ENCODE results near the gene SPTBN1. TPM values are rescaled to one million over a fixed set of nuclear protein-coding genes. Genes with fewer than 3 reads are reported as not detected.

SPTBN1 gene
- polyA plus RNA-seq (2011; rRNA removed) (56.6 and 72.1 TPM in 2 replicates), polyA minus RNA-seq (2011; rRNA and poly(A)+ RNA removed) (136 and 147 TPM in 2 replicates)

- Histone ChIP-seq H3K4me3 (ENCODE audit: low read depth, low read length) (peak within 1 kb of the TSS; percentile 77), H3K27ac (ENCODE audit: low read depth, low read length) (peak within 1 kb of the TSS; percentile 73), H3K9me3 (ENCODE audit: control insufficient read depth, insufficient read depth, low read length) (no peaks in the 10 kb centered on the region), H3K27me3 (ENCODE audit: control insufficient read depth, insufficient read depth, low read length) (no peaks in the 10 kb centered on the region)
- ChIA-PET POLR2A (interaction anchor here (0.5 to 0.6 kb wide), 3 partner anchors 104 to 785 kb away, joined by 3 to 8 read pairs (median 5); no protein-coding TSS in a partner anchor), CTCF (interaction anchor here (0.6 kb wide), 1 partner anchor 138 kb away, joined by 3 read pairs; no protein-coding TSS in a partner anchor)
- TF ChIP-seq, protein P1, sequence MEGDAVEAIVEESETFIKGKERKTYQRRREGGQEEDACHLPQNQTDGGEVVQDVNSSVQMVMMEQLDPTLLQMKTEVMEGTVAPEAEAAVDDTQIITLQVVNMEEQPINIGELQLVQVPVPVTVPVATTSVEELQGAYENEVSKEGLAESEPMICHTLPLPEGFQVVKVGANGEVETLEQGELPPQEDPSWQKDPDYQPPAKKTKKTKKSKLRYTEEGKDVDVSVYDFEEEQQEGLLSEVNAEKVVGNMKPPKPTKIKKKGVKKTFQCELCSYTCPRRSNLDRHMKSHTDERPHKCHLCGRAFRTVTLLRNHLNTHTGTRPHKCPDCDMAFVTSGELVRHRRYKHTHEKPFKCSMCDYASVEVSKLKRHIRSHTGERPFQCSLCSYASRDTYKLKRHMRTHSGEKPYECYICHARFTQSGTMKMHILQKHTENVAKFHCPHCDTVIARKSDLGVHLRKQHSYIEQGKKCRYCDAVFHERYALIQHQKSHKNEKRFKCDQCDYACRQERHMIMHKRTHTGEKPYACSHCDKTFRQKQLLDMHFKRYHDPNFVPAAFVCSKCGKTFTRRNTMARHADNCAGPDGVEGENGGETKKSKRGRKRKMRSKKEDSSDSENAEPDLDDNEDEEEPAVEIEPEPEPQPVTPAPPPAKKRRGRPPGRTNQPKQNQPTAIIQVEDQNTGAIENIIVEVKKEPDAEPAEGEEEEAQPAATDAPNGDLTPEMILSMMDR (IDR thresholded peaks at IDR 0.05; ENCODE audit: low read depth, low read length): no peak
- DNase-seq (ENCODE audit: low read depth, low spot score): peak; percentile 79
Observed at GRCh38 chr2:54455563-54456361, at the start of gene SPTBN1. SPTBN1 (plus strand) TSS chr2:54456327; CDS start chr2:54526419, 70,092 bp downstream.

GRCh38 chr2:54407693-54408092 is 48.4 kb upstream of the SPTBN1 start:
- Histone ChIP-seq H3K27me3 (ENCODE audit: control insufficient read depth, insufficient read depth, low read length) (no peaks in the 10 kb centered on the region), H3K4me3 (ENCODE audit: low read depth, low read length) (no peak overlapping the region), H3K9me3 (ENCODE audit: control insufficient read depth, insufficient read depth, low read length) (no peaks in the 10 kb centered on the region), H3K27ac (ENCODE audit: low read depth, low read length) (no peak overlapping the region)
- TF ChIP-seq, protein P1 (IDR thresholded peaks at IDR 0.05; ENCODE audit: low read depth, low read length): no peak
- DNase-seq (ENCODE audit: low read depth, low spot score): no peak
- CTCF ChIA-PET: no interaction called here
- POLR2A ChIA-PET: no interaction called here

DNA sequence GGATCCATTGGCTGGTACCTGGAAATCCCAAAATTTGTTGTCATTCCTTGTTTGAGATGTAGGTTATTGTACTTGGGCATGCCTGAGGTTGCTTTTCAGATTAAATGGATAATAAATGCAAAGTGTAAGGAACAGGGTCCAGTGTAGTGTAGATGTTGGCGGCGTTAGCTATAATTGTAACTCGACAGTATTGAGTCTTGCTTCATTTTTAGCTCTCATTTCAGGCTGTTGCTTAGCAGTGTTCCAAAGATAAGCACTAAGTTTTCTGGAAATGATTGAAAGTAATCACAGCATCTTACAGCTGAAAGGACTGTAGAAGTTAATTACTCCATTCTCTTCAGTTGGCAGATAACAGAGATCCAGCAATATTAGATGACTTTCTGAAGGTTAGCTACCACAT is 47.8 kb upstream of the SPTBN1 start:
- ChIA-PET POLR2A (interaction anchor here (0.5 kb wide), 1 partner anchor 338 kb away, joined by 3 read pairs; no protein-coding TSS in a partner anchor), CTCF (no interaction called here)
- no peaks in the 10 kb centered on the region for H3K9me3 ChIP-seq (ENCODE audit: control insufficient read depth, insufficient read depth, low read length)
- H3K4me3 ChIP-seq (ENCODE audit: low read depth, low read length): no peak overlapping the region
- H3K27me3 ChIP-seq (ENCODE audit: control insufficient read depth, insufficient read depth, low read length): no peaks in the 10 kb centered on the region
- no peak overlapping the region for H3K27ac ChIP-seq (ENCODE audit: low read depth, low read length)
- DNase-seq (ENCODE audit: low read depth, low spot score): no peak
- TF ChIP-seq, protein P1 (IDR thresholded peaks at IDR 0.05; ENCODE audit: low read depth, low read length): no peak

DNA sequence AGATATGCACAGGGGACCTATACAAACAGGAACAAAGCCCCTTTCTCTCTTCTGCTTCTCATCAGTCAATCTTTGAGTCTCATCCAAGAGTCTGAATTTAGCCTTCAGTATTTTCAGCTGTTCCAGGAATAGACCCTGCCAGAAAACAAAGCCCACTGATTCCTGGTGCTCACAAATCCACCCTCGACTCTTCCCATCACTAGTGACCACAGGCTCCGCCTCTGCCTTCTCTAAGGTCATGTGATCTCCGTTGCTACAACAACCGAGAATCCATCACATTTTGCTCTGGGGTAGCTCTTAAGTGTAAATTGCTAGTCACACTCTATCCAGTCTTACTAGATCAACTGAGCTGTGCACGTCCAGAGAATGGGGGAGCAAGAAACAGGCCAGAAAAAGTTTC is 46.4 kb upstream of the SPTBN1 start:
- TF ChIP-seq, protein P1 (IDR thresholded peaks at IDR 0.05; ENCODE audit: low read depth, low read length): no peak
- ChIA-PET CTCF (interaction anchor here (0.6 kb wide), 1 partner anchor 306 kb away, joined by 7 read pairs; no protein-coding TSS in a partner anchor), POLR2A (no interaction called here)
- DNase-seq (ENCODE audit: low read depth, low spot score): no peak
- Histone ChIP-seq H3K27me3 (ENCODE audit: control insufficient read depth, insufficient read depth, low read length) (no peaks in the 10 kb centered on the region), H3K4me3 (ENCODE audit: low read depth, low read length) (no peak overlapping the region), H3K27ac (ENCODE audit: low read depth, low read length) (no peak overlapping the region), H3K9me3 (ENCODE audit: control insufficient read depth, insufficient read depth, low read length) (no peaks in the 10 kb centered on the region)

DNA sequence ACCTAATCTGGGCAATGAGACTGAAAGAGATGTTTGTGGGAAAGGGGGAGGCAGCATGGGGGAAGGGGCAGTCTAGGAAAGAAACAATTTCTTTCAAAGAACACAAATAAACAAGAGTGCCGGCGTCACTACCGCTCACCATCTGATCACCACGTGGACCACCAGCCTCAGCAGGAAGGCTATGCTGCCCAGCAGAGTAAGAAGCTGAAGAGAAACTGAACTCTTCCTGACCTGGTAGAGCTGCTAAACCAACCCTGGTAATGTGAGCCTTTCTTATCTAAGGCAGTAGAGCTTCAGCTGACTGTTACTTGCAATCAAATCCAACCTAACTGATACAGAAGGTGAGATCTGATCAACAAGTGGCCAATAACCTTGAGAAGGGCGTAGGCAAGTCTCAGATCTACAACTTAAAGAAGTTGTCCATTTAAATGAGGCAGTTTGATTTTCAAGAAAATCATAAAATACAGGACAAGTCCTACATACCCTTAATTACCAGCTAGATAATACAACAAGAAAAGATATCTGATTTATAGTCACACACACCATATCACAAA is 44.2 kb upstream of the SPTBN1 start:
- no peaks in the 10 kb centered on the region for H3K27me3 ChIP-seq (ENCODE audit: control insufficient read depth, insufficient read depth, low read length)
- H3K4me3 ChIP-seq (ENCODE audit: low read depth, low read length): no peak overlapping the region
- DNase-seq (ENCODE audit: low read depth, low spot score): no peak
- CTCF ChIA-PET: no interaction called here
- POLR2A ChIA-PET: no interaction called here
- TF ChIP-seq, protein P1 (IDR thresholded peaks at IDR 0.05; ENCODE audit: low read depth, low read length): no peak
- H3K9me3 ChIP-seq (ENCODE audit: control insufficient read depth, insufficient read depth, low read length): no peaks in the 10 kb centered on the region
- H3K27ac ChIP-seq (ENCODE audit: low read depth, low read length): no peak overlapping the region
